Measurements from ENCODE around the gene PLRG1.

GRCh38 chr4:154597798-154598774 lies 47.9 kb upstream of the PLRG1 start:
- TF ChIP-seq, protein P1, sequence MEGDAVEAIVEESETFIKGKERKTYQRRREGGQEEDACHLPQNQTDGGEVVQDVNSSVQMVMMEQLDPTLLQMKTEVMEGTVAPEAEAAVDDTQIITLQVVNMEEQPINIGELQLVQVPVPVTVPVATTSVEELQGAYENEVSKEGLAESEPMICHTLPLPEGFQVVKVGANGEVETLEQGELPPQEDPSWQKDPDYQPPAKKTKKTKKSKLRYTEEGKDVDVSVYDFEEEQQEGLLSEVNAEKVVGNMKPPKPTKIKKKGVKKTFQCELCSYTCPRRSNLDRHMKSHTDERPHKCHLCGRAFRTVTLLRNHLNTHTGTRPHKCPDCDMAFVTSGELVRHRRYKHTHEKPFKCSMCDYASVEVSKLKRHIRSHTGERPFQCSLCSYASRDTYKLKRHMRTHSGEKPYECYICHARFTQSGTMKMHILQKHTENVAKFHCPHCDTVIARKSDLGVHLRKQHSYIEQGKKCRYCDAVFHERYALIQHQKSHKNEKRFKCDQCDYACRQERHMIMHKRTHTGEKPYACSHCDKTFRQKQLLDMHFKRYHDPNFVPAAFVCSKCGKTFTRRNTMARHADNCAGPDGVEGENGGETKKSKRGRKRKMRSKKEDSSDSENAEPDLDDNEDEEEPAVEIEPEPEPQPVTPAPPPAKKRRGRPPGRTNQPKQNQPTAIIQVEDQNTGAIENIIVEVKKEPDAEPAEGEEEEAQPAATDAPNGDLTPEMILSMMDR (IDR thresholded peaks at IDR 0.05; ENCODE audit: low read length) = no peak
- TF ChIP-seq EZH2phosphoT487 (IDR thresholded peaks at IDR 0.05; ENCODE audit: low read length) (no peak), EZH2 (optimal IDR thresholded peaks at IDR 0.05; ENCODE audit: low read depth, low read length) (no peak)
